GM19397 (cell line): ENCODE data around the gene MPZL2.

Experiments used
- ATAC-seq: cut with Tn5 transposase; IDR thresholded peaks from one replicate; pipeline ENCODE4 v1.9.1; 2021; ENCODE audit warnings: mild to moderate bottlenecking, moderate library complexity; ENCODE audit not compliant: unreplicated experiment

MPZL2 gene

DNA sequence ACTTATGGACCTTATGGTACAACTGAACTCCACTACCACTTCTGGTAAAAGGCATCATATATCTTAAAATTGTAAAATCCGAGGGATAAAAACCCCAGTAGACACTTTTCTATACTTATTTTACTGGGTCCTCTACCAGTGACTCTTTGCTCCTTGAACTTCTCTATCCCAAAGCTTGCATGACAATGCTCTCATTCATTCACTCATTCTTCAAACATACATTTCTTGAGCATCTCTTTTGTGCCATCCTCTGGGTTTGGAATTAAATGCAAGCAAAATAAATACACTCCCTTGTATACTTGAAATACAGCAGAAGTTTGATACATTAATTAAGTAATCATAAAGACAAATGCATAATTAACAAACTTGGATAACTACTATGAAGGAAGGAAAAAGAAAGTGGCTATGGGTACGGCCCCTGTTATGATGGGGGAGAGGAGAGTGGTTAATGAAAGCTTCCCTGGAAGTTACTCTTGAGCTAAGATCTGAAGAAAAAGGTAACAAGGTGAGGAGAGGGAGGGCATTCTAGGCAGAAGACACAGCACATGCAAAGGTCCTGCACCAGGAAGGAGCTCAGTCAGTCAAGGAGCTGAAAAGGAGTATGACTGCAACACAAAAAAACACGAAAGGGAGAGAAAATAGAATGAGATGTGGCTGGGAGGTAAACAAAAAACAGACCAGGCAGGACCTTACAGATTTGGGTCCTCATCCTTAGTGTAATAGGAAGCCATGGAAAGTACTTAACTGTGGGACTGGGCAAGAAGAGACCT is 19.9 kb downstream of the MPZL2 start:
- ATAC-seq: no peak

DNA sequence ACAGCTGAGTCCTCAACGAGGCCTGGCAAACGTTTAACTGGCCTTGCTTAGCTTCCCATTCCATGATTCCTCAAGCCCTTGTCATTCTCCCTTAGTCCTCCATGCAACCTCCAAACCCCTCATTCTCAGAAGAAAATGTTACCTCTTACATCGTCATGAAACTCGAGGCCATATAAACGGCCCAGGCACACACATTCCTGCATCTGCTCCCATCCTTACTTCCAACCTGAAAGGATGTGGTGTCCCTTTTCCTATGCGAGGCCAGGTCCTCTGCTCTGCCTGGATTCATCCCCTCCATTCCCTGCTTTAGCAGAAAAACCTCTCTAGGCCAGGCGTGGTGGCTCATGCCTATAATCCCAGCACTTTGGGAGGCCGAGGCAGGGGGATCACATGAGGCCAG is 20.9 kb downstream of the MPZL2 start:
- ATAC-seq: no peak

DNA sequence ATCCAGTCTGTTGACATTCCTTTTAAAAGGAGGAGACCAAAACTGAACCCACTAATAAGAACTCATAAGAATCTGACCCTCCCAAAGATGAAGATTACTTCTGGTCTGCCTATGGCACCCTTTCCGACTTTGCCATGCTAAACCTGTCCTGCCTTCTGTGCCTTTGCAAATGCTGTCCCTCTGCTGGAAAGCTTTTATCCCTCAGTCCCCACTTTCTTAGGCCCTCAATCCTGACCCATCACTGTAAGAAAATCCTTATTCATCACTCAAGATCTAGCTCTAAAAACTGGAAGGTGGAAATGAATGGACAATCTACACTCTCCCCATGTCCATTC is 22.4 kb downstream of the MPZL2 start:
- ATAC-seq: no peak

DNA sequence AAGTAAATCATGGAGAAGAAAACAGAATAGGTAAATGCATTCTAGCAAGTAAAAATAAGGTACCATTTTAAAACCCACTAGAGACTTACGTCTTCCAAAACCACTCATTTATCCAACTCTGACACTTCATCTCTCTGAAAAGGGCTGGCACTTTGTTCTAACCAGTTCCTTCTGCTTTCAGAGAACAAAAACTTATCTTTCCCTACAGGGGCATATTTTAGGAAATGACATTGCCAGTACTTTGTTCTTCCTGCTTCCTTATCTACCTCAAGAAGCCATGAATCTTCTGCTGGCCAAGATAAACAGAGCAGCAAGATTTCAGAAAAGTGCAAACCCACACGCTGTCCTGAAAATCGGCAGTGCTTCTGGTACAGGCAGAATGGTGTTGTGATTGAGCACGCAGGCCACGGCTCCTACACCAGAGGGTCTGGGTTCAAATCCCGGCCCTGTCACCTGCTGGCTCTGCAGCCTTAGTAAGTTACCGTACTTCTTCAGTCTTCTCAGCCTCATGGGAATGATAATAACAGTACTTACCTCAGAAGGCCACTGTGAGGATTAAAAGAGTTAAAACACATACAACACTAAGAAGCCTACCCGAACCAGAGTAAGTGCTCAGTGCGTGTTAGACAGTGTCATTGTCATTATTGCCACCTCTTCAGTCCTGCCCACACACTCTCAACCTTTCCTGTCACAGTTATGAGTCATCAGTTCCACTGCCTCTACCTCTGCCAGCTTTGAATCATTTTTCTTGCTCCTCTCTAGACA is 22.9 kb downstream of the MPZL2 start:
- ATAC-seq: peak; percentile 62

DNA sequence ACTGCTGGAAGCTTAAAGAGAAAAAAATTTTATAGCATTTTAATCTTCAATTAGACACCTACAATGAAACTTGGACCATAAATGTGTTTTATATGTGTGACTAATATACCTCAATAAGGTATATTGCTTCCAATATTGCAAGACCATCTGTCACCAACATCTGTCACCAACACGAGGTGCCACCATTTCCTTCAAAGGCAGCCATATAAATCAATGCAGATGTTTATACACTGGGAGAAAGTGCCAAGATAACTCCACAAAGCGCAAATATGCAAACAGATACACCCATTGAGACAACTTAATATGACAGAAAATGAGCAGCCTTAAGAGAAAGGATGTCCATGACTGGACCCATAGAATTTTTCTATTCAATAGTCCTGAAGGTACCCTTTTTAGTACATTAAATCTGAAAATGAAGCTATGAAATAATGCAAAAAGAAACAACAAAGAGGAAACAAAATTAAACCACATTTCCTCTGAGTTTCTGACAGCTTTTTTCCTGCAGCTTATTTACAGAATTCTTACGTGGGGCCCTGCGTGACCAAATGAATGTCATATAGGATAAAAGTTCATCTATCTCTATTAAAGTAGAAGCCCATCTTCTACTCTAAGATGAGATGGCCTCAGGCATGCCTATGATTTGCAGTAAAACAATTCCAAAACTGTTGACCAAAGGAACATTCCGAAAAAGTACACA is 24.4 kb downstream of the MPZL2 start:
- no peak for ATAC-seq

DNA sequence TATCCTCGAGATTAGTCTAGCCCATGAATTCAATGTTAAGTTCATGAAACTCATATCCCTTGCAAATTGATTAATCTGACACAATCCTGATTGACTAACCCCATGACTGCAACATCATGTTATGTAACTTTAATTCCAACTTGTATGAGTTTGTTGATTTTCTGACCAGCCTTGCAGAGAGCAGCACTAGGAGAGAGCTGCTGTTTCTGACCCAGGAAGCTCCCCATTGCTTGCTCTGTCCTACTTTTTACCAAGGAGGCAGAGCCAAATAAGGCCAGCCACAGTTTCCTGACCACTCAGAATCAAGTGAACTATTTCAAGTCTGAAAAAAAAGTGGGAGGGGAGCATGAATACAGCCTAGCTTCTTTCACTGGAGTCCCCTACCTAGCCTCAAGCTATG is 25.2 kb downstream of the MPZL2 start:
- no peak for ATAC-seq

DNA sequence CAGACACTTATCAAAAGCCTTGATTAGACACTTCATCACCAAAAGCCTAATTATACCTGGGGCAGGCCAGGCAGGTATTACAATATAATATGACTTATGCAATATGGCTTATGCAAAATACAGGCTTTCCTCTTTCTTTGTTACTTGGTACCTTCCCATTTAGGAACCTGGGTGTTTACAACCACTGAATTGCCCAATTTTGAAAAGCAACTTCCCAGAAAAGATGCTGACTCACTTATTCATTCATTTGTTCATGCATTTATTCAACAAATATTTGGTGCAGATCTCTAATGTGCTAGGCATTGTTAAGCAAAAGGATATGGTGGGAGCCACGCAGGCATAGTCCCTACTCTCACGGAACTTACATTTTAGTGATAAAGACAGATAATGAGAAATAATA is 25.7 kb downstream of the MPZL2 start:
- ATAC-seq: no peak

DNA sequence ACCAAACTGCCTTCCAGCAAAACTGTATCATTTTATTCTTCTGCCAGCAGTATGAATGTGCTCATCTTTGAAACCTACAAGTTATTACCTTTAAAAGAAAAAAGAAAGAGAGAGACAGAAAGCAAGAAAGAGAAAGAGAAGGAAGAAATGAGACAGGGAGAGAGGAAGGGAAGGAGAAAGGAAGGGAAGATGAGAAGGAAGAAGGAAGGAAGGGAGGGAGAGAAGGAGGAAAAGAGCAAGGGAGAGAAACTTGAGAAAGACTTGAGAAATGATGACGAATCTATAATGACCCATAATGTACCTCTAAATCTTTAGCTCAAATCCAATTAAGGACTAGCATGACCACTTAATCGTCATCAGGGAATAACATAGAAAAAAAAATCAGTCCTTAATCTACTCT is 27.9 kb downstream of the MPZL2 start:
- ATAC-seq: no peak

DNA sequence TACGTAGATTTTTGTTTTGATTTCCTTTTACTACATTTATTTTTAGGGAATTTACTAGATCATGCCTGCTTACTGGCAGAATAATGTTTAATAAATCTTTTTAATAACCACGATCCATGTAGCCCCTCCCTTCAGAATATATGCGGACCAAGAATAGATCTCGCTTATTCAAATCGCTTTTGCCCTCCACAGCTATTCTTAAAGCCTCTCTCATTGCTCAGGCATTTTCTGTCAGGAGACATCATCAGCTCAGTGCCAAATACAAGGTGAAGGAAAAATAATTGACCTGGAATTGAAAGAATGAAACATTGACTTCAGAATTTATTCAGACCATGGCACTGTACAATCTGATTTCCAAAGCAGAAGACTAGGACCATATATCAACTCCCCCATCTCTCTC is 29.3 kb downstream of the MPZL2 start:
- ATAC-seq: no peak

DNA sequence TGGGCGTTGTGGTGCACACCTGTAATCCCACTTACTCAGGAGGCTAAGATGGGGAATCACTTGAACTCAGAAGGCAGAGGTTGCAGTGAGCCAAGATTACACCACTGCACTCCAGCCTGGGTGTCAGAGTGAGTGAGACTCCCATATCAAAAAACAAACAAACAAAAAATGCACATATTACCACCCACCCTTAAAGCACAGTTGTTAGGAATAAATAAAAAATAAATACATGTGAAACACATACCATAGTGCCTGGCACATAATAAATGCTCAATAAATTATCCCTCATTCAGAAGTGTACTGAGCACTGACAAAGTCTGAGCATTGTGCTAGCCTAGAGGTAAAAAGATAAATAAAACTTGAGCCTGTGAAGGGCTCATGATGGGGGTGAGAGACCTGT is 30.2 kb downstream of the MPZL2 start:
- ATAC-seq: no peak

DNA sequence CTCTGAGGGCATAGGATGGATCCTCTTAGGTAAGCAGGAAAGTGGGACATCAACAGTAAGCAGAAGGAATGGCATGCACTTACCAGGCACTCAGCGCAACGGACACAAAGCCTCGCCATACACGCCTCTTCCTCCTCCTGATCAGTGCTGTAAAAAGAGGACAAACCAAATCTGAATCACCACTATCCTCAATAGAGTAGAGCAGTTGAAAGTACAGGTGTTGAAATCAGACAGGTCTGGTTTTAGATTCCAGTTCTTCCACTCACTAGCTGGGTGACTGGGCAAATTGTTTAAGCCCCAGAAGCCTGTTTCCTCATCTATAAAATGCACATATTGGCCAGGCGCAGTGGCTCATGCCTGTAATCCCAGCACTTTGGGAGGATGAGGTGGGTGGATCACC is 30.7 kb downstream of the MPZL2 start:
- no peak for ATAC-seq

DNA sequence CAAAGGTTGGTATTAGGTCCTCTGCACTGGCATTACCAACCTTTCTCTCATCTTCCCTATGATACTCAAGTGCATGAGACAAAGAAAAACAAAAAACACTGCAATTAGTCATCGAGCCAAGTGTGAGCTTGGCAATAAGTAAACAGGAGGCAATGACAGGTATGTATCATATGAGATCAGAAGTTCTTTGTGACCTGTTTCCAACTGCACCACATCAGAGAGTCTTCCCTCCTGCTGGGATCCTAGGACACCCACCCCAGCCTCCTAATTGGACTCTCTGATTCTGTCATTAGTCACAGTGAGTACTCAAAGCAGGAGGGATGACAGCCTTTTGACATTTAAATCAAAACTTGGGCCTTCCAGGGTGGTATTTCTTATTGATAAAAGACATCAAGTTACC is 31.4 kb downstream of the MPZL2 start:
- ATAC-seq: no peak

DNA sequence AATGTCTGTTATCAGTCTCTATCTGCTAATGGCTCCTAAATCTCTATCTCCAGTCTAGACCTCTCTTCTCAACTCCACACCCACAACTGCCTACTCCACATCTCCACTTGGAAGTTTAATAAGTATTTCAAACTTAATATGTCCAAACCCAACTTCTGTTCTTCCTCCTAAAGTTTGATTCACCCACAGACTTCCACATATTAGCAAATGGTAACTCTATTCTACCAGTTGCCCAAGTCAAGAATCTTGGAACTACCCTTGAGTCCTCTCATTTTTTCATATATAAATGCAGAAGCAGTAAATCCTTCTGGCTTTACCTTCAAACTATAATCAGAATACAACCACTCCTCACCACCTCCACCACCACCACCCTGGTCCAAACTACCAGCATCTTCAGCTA is 32.6 kb downstream of the MPZL2 start:
- ATAC-seq: no peak

DNA sequence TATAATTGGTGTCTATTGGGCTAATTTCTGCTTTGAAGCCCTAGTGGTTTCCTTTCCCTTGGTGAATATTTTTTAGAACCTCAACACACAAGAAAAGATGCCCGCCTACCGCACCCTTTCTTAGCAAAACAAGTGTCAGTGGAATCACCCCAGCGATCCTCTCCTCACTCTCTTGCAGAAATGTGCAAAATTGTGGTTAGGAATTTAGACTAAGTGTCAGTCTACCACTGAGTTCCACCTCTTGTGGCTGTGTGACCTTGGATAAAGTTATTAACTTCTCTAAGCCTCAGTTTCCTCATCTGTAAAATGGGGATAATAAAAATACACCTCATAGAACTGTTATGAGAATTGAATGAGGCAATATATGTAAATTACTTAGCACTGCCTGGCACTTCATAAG is 34.0 kb downstream of the MPZL2 start:
- no peak for ATAC-seq

DNA sequence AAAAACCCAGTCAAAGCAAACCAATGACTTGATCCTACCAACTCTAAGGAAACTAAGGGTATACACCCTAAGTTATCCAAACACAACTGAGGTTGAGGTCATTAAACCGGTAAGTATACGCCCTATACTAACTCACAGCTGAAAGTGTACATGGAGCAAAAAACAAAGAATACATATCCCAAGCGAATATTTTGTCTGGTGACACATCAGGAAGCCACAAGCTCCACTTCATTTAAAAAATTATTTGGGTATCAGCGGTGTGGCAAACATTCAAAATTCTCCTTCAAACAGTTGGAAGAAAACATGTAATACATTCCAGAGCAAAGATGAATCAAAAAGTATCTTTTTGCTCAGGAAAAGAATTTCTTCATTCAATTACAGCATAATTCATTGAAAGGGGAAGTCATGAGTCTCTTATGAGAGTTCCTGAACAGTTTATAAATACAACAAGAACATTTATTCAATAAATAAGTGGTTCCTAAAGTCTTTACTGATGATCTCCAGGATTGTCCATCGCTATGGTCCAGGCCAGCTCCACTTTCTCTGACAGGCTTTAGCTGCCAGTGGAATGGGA is 34.7 kb downstream of the MPZL2 start:
- no peak for ATAC-seq

DNA sequence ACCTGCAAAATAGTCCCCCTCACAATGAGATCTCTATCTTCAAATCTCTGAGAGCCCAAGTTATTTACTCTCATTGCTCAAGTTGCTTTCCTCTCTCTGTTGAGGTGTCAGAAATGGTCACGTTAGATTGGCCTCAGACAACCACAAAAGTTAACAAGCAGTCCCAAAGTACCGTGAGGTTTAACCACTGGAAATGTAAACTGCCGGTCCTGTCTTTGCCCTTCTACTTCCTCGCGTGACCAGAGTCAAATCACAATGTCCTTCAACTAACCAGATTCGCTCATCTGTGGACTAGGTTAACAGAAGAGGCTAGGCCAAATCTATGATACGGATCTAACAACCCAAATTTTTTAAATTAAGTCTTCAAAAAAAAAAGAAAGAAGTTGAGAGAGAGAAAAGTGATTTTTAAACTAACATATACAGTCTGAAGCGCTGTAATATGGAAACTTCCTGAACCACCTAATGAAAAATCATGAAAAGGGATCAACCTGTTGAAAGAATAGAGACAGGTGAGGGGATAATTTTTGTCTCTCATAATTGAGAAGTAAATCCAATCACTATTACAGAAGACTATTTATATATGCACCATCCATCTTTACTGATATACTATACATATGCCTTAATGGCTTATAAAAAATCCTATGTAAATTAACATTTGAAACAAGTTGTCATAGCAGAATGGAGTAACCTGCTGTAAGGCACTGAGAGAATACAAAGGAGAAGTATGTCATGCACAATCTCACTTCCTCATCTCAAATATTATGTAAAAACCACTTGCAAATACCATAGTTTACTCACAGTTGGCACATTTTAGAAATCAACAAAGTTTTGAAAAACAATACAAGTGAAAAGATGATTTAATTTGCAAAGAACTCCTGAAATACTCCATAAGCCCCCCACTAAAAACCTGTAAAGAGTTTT is 36.0 kb downstream of the MPZL2 start:
- peak; percentile 69 for ATAC-seq

DNA sequence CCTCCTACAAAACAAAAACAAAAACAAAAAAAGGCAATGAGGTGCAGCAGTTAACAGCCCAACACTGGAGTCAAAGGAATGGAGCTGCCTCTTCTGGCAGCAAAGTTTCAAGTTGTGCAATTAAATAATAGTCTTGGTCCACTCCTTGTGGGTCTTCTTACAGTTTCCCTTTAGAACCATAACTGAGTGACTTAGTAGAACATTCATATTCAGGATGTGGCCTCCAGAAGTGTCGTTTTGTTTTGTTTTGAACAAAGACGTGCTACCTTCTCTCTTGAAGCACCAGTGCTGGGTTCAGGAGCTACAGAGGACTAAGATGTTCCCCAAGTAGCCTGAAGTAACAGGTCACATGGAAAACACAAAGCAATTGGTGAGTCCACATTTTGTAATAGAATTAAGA is 37.3 kb downstream of the MPZL2 start:
- ATAC-seq: no peak

DNA sequence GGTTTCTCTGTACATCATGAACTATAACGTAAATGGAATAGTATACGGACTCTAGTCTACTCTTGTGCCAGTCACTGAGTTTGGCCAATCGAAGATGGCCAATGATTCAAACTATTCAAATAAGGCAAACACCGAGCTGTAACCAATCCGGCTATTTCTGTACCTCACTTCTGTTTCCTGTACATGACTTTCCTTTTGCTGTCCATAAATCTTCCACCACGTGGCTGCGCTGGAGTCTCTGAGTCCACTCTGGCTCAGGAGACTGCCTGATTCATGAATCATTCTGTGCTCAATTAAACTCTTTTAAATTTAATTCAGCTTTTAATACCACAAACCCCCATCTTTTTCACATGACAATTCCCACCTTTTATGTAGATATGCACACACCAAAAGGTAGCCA is 37.8 kb downstream of the MPZL2 start:
- no peak for ATAC-seq

DNA sequence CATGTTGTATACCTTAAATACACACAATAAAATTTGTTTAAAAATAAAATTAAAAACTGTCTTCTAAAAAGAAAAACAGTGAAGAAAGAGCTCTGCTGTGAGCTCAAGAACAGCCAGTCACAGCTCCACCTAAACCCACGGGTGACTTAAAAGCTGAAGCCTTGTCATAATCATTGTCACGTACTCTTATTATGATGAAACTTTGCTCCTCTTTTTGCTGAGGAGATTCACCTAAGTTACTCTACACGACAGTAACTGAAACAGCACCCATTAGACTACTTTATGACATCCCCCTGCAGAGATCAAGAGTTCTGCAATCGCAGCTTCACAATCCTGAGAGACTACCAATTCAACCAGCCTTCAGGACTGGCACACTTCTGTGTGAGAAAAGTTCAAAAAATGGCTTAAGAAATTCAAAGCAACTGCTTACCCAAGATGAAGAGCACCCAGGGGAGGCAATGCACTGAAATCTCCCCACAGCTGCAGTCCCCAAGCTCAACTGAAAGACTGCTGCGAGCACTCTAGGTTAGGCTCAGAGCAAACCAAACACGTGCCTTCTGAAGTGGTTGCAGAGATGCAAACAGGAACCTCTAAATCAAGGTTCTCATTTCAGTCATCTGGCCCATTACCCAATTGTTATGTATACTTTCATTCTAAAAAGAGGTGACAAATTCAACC is 39.4 kb downstream of the MPZL2 start, which contains the start of gene JAML:
Gene JAML, minus strand, starts transcription at position 501 of the 678 bp plus-strand sequence. CDS start 10,145 bp downstream, outside the sequence.
- no peak for ATAC-seq

DNA sequence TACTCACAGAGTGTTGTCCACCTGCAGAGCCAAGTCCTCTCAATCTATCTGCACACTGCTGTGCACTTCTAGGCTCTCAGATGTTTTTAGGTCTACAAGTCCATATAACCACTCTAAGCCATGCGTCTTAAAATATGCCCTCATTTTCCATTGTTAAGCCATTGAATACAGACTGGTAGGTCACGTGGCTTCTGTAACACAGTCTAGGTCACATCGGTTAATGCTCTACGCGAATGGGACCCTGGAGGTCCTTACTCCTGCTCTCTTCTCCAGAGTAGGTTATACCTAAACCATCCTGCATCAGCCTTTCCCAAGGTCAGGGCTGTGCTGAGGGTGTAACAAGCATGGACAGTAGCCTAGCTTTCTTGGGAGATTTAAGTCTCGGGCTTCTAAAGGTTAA is 40.1 kb downstream of the MPZL2 start:
- no peak for ATAC-seq
